ENCODE results near the gene SEL1L3.

The SEL1L3 gene

DNA sequence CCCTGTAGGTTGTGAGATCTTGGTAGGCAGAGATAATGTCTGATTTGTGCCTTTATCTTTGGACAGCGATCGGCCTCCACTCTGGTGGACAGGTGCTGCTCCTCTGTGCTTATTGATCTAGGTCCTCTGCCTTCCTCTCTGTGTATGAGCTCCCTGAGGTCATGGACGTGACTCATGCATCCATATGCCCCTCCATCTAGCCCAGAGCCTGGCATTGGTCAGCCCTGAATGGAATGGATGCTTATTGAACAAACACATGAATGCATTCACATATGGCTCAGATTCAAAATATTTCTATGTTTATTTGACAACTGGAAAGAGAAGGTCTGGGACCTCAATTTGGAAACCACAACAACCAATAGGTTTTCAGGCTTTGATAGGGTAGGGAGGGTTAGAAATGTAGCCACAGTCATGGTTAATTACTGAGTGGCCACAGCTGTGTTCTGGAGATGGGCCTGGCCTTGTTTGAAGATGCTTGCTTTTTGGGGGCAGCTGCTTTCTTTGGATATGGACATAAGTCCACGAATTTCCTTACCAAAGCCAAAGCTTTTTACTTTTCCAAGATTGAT is 76.2 kb downstream of the SEL1L3 start:
- no peak for FAIRE-seq

DNA sequence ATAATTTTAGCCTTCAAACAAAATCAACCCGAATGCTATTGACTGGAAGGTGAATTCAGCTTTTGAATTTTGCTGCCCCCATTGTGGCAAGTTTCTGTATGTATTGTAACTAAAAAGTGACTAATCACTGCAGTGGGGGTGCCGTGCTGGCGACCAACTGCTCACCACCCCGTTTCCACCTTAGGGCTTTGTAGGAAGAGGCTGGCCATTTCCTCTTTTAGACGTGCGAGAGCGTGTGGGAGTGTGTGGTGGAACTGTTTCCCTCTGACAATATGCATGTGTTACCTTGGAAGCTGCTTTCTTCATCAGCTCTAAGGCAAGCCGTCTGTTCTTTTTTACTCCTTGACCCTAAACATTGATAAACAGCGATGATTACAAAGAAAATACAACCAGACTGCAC is 78.8 kb downstream of the SEL1L3 start:
- no peak for FAIRE-seq

DNA sequence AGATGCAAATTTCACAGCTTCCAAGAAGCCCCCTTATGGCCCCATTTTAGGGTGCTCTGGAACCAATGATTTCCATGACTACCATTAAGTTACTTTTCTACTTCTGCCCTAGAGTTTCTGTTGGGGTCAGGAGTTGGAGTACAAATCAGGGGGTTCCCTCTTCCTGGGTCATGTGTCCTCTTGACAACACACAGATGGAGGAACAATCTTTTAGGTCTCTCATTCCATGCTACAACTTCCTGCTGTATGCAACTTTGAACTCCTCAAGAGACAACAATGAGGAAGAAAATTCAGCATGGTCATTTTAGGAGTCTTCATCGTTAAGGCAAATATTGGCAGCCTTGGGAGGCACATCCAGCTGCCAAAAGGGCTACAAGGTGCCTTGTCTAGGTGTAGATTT is 79.7 kb downstream of the SEL1L3 start:
- no peak for FAIRE-seq

DNA sequence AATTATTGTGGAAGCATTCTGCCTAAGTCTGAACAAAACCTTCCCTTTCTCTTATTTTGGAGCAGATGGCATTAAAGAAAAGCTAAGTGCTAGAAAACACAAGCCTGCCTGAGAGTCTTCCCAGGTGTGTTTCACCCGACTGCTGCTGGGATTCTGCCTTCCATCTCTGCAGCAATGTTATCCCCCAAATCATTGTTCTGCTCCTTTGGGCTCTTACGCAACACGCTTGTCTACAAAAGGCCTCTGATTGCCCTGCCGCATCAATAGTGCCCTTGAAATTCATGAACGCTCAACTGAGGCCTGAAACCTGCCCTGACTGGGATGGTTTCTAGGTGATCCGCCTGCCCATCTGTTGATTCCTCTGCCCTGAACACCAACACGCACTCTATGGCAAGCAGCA is 80.3 kb downstream of the SEL1L3 start:
- FAIRE-seq: no peak

DNA sequence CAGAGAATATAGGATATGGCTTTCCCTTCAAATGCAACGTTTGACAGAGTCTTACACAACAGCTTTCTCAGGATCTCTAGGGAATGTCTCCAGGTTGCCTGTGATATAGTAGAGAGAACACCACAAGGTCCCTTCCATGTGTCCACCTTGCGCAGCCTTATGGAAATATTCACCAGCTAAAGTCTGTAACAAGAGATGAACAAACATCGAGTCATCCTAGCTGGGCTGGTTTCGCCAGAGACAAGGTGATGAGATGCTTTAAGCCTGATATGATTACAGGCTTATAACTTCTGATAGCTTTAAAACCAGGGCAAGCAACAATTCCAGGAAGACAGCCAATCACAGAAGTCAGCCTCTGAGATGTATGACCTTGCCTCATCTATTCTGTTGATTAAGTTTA is 83.8 kb downstream of the SEL1L3 start:
- FAIRE-seq: no peak

DNA sequence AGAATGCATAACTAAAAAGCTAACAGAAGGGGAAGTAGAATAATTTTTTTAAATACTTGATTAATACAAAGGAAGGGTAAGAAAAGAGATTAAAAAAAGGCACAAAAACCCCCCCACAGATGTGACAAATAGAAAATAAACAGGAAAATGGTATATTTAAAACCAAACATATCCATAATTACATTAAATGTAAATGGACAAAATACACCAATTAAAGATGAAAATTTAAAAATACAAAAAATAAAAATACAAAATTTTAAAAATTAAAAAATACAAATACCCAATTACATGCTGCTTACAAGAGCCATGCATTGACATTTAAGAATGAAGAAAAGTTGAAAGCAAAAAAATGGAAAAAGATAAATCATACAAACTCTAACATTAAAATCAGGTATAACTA is 86.0 kb downstream of the SEL1L3 start:
- FAIRE-seq: peak; percentile 40

DNA sequence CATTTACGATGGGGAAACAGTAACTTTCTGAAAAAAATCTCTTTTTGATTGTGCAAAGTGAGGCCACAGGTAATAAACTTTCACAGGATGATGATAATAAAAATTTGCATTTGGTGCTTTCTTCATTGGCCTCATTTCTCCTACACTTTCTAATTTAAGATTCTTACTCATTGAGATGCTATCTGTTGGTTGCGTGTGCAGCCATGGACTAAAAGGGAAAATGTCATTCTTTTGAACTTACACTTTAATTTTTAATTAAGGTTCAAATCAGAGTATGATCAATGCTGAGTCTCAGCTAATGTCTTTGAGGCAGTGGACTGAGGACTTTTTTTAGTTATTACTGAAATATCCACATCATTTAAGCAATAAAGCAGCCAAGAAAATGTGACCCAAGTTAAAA is 87.6 kb downstream of the SEL1L3 start:
- FAIRE-seq: no peak

DNA sequence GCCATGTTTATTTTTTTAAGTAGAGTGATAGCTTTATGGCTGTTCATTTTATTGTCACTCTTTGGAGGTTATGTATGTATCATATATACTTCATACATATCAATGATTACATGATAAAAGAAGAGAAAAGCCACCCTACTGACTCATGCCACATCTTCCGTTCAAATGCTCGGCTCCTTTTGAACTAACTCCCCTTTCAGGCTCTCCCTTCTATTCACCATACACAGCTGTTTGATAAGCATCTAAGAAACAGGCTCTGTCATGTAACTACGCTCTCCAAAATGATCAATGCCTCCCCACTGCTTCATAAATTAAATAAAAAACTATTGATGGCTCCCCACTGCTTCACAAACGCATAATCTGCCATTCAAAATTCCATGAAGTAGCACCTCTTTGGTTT is 89.4 kb downstream of the SEL1L3 start:
- no peak for FAIRE-seq

DNA sequence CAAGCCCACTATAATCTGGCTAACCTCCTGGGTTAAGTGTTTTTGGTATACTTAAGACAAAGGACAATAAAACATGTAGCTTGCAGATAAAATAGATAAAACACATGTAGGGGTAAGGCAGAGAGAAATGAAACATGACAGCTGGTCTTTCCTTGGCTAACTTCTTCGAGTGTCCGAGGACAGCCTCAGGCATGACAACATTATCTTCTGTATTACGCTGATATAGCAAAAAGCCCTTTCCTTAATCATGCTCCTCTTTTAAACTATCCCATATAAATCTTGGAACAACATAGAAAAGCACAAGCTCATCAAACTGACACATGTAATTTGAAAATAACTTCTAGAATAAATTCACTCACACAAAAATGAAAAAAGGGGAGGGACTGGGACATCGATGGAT is 91.1 kb downstream of the SEL1L3 start:
- no peak for FAIRE-seq

DNA sequence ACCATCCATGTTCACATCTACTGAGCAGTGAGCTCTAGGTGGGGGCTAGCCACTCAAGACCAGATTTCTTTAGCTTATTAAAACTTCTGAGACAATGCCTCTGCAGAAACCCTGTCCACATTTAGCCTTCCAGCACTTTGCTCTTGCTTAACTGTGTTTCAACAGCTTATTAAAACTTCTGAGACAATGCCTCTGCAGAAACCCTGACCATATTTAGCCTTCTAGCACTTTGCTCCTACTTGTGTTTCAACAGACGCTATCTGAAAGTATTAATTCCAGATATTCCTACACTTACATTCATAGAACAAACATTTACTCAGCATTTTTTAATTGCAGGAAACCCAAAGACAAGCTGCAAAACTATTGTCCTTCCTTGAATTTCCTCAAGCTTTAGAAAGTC is 91.9 kb downstream of the SEL1L3 start:
- no peak for FAIRE-seq

DNA sequence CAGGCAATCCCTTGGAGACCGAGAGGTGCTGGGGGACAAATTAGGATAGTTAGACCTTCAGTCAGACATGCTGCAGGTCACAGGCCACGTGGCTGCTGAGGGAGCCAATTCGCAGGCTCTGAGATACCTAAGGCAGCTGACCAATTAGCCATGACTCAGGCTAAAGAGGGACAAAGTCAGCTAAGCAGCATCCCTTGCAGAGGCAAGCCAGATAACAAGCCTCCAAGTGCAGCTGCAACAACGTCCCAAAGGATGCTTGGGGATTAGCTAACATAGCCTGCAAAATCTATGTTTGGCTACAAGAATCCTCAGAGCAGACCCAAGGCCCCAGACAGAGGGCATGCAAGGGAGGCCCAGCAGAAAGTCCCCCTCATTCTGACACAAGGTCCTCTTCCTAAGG is 93.5 kb downstream of the SEL1L3 start:
- no peak for FAIRE-seq

DNA sequence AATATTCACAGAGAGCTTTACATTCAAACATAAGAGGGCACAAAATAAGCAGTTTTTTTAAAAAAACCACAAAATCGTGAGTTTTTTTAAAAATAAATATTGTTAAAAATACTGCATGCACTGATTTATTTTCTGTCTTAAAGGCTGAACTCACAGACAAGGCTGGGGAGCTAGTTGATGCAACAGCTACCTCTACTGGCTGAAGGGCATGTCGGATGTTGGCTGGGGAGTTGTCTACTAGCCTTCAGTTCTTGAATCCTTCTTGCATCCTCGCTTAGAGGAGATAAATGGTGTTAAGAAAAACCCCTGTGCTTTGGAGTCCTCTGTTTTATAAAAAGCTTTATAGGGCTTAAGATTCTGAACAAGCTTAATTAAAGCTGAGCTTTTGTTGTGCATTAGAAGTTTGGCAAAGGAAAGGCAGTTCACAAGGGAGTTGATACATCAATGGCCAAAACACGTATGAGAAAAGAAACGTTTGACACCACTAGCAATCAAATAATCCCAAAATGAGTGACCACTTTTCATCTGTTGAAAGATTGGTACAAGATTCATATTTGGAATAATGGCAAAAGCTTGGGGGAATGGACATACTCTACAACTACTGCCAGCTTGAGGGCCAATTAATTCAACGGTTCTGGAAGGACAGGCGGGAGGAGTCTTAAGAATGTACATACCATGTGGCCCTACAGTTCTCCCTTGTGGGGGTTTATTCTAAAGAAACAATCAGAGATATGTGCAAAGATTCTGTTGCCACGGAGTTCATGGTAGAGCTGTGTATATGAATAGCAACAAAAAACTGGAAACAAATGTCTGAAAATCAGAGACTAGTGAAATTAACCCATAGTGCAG is 94.7 kb downstream of the SEL1L3 start:
- peak; percentile 85 for FAIRE-seq

DNA sequence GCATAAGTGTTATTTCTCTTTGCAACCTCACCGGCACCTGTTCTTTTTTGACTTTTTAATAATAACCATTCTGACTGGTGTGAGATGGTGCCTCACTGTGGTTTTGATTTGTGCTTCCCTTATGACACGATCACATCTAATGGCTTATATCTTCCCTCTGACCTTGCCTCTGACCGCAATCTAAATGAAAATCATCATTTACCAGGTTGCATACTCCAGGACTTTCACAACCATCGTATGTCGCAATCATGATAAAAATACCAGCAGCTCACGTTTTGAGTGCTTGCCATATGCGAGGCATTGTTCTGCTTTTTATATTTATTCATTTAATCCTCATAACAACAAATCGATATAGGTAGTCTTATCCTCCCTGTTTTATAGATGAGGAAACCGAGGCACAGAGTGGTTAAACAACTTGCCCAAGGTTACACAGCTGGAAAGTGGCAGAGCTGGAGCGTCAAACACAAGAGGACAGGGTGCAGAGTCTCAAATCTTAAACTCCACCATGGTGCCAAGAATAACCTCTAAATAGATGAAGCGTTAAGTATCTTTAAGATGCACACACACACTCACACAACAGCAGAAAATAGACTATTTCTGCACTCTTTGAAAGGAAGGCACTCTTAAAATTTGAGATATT is 102.2 kb downstream of the SEL1L3 start:
- no peak for FAIRE-seq

DNA sequence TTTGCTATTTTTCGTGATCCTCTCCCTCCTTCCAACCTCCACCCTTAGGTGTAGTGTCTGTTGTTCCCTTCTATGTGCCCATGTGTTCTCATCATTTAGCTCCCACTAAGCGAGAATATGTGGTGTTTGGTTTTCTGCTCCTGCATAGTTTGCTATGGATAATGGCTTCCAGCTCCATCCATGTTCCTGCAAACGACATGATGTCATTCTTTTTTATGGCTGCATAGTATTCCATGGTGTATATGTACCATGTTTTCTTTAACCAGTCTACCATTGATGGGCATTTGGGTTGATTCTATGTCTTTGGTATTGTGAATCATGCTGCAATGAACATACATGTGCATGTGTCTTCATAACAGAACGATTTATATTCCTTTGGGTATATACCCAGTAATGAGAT is 102.7 kb downstream of the SEL1L3 start:
- no peak for FAIRE-seq

DNA sequence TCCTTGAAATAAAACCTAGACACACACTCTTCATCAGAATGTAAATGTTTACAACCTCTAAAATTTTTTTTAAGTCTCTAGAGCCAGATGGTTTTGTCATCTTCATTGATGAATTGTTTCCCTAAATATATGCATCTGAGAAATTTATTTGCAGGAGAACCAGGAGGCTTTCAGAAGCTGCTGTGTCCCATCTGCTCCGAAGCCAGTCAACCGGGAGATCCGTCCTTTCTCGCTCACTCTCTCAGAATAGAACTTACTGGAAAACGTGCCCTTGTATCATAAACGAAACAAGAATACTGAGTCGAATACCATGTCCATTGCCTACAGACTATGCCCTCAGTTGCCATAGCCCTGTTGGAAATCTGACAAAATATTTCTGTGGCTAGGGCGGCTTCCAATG is 103.7 kb downstream of the SEL1L3 start:
- FAIRE-seq: no peak

DNA sequence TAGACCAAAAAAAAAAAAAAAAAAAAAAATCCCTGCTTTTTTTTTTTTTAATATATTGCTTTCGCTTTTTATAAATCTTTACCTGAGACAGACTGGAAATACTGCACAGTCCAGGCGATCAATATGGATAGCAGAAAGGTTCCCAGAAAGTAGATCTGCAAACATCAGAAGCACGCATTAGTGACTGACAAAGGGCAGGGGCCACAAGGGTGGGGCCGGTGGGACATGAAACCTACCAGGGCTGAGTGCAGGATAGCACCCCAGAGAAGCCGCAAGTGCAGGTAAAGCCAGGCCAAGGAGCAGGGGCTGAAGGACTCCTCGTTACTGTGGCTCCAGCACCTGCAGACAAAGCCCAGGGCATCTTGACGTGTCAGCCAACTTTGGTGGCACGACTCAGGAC is 105.3 kb downstream of the SEL1L3 start:
- no peak for FAIRE-seq

DNA sequence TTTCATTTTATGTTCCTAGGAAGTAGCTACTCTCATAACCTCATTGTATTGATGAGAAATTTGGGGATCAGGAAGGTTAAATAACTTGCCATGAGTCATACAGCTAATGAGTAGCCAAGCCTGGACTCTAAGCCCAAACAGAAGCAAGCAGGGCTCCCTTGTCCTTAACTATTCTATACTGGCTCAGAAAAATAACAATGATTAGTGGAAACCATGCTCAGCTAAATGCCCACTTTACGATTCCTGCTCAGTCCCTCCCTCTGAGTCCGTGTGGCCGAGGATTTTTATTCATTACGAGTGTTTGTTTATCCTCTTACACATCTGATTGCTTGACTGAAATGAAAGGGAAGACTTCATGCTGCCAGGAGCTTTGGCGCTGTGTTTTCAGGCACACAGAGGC is 106.3 kb downstream of the SEL1L3 start:
- no peak for FAIRE-seq

DNA sequence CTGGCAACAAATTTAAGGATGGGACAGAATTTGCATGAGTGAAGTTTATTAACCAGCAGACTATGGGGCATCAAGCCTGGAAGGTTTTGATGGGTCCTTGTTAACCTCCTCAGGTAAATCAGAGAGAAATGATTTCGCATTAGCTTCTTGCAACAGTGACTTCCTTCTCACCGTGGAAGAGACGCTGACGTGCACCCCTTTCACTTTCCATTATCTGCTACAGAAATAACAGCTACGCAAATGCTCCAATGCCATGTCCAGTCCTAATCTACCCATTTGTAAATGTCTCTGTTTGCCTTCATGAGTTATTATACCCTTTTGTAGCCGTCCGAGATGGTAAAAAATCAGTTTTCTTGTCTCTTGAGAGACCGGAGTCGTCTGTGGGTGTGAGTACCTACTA is 106.9 kb downstream of the SEL1L3 start:
- no peak for FAIRE-seq

DNA sequence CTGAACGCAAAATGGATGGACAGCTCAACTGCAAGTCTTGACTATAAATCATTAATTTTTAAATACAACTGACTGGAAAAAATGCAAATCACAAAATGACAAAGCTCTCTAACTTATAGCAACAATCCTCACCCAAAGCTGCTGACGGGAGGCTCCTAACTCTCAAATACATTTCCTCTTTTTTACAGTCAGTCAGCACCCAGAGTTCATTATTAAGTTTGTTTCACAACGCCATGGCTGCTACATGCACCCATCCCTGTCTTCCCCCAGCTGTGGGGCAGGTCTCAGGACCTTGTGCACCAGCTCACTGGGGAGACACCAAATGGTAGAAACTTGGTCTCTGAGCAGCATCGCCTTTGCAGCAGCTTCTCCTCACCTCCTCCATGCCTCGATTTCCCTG is 109.5 kb downstream of the SEL1L3 start:
- FAIRE-seq: no peak

DNA sequence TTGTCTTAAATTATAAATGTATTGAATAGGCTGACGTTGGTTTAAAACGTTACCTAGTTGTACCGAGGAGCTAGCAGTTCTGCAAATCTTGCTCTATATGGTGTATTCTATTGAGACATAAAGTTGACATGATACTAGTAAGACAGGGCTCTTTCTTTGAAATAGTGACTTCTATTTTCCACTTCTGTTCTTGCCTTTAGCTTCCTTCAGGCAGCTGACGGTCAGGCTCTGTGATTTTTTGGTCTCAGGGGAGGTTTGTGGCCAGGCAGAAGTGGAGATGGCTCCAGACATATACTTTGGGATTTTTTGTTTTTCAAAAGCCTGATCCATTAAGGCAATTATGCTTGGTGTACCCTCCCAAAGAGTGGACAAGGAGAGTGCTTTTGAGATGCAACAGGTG is 111.9 kb downstream of the SEL1L3 start:
- no peak for FAIRE-seq

DNA sequence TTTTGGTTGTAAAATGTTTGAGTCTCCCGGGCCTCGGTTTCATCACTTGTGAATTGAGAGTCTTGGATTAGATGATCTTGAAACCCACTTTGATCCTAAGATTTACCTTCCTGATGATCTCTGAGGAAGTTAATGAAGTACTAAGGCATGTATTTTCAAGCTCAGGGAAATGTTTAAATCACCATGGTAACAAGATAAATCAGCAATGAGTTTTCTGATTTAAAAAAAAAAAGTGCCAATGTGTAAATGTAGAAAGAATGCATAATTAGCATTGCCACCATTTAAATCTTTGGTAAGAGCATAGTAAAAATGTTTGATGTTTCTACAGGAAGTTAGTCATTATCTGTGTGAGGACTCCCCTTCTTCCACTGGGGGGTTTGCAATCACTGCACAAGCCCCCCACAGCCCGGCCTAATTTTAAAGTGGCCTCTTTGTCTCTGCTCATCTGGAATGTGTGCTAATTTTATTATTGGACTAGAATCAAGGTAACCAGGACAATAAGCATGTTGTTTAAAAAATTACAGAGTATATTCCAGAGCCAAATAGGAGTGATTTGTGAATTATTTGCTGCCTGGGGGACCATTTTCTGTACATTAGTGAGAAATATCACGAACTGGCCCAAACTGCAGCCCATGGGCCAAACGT is 113.5 kb downstream of the SEL1L3 start:
- no peak for FAIRE-seq

DNA sequence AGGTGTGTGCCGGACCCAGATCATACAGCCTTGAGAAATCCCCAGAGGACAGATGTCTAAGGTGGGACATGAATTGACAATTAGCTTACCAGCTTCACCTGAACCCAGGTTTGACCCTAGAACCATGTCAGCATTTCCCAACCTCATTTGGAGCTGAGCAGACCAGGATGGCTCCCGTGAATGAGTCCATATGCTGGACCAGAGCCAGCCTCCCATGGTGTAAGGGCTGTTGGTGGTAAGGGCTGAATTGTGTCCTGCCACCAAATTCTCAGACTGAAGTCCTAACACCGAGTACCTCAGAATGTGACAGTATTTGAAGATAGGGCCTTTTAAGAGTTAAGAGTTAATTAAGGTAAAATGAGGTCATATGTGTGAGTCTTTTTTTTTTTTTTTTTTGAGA is 118.8 kb downstream of the SEL1L3 start:
- no peak for FAIRE-seq

DNA sequence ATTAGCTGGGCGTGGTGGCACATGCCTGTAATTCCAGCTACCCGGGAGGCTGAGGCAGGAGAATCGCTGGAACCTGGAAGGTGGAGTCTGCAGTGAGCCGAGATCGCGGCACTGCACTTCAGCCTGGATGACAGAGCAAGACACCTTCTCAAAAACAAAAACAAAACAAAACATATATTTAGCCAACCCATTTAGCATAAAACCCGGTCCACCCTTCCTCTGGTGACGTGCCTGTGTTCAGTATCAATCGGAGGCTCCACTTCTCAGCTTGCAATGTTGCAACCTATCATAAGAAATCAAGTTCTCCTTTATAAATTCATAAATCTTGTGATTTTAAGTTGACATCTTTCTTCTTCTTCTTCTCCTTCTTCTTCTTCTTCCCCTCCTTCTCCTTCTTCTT is 133.2 kb downstream of the SEL1L3 start:
- no peak for FAIRE-seq

DNA sequence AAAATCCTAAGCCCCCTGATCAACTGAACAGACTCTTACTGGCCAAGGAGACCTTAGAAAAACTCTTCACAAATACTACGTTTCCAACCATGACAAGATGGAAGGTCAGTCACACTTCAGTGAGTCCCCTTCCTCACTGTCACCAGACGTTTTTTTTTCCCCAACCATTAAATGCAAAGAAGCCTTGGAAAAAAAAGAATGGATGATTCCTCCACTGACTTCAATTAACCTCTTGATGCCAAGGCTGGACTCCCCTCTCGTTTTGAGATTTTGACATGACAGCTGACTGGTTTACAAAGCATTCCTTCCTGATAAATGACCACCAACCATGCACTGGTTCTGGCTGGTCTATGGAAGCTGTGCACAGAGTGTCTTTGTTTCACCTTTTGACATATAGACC is 133.9 kb downstream of the SEL1L3 start:
- no peak for FAIRE-seq
